DMS79 treated with DMSO at 0.1 percent for 48 hours (cell line): Measurements from ENCODE around the gene FOXA1.

Source experiments
- DNase-seq: peaks from one replicate; lab custom pipeline; 2025; lab: John Stamatoyannopoulos, UW

The FOXA1 gene

DNA sequence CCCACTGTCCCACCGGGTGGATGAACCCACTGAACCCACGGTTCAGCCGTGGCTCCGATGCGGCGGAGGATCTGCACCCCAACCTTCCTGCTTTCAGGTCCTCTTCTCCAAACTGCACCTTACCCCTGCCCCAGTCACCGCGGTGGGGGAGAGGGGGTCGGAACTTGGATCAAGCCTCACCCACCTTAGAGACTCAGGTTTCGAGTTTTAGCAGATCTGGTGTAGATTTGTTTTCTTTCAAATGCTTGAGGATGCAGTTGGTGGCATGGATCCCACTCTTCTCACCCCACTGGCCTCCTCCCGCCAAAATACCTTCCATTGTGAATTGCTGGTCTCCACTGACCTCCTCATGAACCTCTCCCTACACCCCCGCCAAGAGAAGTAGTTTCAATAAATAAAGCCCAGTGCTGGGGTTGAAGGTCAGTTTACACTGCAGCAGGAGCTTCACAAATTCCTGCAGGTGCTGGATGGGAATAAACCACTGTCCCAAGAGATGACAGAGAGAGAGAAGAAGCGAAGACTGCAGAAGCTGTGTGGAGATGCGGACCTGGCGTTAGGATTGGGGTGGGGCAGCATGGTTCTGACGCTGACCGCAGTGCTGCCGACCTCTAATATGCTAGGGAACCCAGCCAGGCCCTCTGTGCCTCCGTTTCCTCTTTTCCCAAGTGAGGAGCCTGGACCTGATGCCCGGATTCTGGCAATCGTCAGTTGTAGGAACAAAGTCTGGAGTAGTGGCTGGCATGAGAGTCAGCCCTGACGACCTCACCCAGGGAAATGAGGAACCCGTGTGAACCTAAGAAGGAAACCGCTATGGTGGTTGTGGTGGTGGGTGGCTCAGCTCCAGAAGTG is 7.8 kb upstream of the FOXA1 start:
- DNase-seq = no peak

- DNase-seq = no peak
Observed at GRCh38 chr14:37601865-37602264, 6.8 kb upstream of the FOXA1 start.

GRCh38 chr14:37600880-37601741 is 6.1 kb upstream of the FOXA1 start:
- no peak for DNase-seq

DNA sequence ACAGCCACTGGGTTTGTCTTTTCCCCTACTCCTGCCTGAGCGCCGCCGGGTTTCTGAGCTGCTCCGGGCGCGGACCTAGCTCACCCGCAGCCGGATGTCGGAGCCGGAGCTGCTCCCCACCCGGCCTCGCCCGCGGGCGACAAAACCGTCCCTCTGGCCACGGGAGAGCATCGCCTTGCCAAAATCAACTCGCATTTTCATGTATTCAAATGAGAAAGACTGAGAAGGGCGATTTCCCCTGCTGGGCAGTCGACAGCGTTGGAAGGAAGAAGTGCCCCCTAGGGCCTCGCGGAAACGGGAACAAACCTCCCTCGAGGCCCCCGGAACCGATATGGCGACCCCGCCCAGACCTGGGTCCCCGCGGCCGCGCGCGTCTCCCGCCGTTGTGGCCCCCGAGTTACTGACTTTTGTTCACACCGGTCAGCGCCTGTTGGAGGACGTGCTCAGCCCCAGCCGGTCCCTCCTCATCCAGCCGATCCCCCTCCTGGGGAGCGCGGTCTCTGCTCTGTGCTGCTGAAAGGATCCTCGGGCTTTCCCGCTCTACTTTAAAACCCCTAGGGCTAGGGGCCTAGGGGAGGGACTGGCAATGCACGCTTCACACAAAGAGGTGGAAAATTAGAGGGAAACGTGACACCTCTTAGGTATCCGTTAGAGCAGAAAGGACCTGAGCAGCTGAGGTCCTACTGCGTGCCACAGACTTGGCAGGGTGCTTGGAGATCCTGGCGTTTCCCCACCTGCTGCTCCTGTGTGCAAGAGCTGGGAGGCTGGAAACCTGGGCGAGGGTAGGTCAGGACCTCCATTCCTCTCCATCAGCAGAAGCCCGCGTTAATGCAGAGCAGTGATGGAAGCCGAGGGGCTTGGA is 4.7 kb upstream of the FOXA1 start:
- DNase-seq = peak; percentile 81

GRCh38 chr14:37598747-37599506 is 3.9 kb upstream of the FOXA1 start:
- DNase-seq = peak; percentile 81

DNA sequence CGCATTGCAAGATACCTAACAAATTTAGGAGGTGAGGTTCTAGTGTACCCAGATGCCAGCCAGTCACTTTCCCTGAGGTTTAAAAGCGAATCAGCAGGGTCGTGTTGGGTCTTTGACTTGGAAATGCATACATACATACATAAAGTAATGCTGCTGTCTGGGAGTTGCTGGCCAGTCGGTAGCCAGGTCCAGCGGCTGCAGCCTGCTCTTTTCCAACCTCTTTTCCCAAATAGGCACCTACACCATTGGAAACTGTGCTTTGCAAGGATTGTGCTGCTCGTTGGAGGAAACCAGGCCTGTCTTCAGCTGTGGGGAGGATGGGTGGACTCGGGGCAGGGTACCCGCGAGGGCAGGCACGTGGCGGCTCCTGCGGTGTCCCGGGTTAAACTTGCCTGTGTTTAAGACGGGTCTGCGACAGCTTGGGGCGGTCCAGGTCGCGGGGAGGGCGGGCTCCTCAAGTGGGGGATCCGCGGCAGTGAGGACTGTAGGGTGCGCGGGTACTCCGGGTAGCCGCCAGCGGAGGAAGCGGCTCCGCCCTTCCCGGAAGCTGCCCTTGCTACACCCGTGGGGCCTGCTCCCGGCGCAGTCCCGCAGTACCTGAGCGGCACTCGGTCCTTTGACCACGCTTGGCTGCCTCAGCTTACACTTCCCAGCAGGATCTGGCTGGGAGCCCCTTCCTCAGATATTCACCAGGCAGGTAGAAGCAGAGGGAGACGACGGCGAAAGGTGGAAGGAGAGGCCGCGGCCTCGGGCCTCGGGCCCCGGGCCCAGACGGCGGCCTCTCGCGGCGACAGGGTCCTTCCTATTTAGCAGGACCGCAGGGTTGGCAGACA is 3.1 kb upstream of the FOXA1 start:
- peak; percentile 82 for DNase-seq

DNA sequence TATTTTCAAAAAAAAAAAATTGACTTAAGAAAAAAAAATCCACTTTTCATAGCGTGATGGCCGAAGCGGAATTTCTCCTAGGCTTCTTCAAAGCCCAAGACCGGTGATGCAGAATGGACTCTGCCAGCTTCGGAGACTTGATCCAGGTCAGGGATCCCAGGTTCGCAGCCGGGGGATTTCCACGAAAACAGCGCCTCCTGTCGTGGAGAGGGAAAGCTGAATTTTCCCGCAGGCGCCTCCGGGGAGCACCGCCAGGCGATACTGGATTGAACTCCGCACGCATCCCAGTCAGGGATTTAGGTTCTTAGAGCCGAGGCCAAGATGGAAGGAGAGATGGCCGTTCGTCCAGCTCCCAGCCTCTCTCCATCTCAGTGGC is 2.5 kb upstream of the FOXA1 start:
- DNase-seq = peak; percentile 87

DNA sequence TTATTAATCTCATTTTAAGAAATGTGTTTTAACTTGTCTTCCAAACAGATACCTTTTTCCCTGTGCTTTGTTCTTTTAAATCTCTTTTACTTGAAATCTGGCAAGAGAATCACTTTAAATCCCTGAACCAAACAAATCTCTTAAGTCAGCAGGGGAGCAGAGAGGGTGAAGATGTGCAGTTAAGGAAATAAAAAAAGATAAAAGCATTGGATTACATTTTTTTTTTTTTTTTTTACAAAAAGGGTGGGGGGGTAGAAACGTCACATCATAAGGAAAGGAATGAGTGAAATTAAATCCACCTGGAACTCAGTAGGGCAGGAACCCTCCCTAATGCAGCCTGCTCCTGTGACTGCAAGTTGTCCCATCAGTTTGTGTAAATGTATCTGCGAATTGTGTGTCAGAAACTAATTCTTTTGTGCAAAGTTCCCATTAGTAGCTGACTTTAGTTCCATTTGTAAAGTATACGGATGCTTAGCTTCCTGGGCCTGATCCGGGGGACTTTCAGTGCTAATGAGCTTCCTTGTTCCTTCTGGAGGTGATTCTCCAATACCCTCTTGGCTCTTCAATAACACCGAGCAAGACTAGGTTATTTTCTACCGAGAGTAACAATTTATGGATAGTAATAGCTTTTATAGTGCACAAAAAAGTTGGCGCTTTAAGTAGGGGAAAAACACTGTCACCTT is 1.9 kb upstream of the FOXA1 start:
- peak; percentile 79 for DNase-seq

- peak; percentile 98 for DNase-seq
Observed at GRCh38 chr14:37595809-37596621, 966 bp upstream of the FOXA1 start.

DNA sequence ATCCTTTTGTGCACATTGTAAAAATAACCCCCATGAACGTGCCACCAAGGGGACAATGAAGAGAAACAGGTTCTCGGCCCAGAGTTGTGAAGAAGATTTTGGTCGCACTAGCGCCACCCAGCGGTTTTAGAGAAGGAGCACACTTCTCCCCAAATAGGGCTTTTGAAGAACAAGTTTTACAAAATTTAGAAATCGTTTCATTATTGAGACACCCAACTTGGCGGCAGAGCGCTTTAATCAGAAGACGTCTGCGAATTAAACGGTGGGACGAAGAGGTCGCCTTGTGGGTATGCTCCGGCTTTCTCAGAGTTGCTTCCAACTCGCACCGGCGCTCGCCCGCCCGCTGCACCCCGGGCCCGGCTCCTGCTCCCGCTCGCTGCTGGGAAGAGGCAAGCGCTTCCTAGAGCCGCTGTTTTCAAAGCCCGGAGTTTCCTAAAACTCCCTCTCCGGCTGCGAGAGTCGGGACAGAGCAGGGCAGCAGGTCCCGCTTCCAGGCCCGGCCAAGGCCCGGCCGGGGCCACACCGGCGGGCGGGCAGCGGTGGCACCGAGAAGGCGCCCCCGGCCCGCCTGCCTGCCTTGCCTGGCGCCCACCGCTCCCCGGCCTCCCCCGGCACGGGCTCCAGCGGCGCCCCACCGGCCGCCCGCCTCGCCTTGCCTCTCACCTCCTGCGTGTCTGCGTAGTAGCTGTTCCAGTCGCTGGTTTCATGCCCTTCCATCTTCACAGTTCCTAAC is 645 bp downstream of the FOXA1 start:
- DNase-seq = peak; percentile 98

- DNase-seq = peak; percentile 87
Observed at GRCh38 chr14:37593511-37594237, 1.4 kb downstream of the FOXA1 start.

GRCh38 chr14:37592482-37593408 is 2.3 kb downstream of the FOXA1 start:
- peak; percentile 84 for DNase-seq

DNA sequence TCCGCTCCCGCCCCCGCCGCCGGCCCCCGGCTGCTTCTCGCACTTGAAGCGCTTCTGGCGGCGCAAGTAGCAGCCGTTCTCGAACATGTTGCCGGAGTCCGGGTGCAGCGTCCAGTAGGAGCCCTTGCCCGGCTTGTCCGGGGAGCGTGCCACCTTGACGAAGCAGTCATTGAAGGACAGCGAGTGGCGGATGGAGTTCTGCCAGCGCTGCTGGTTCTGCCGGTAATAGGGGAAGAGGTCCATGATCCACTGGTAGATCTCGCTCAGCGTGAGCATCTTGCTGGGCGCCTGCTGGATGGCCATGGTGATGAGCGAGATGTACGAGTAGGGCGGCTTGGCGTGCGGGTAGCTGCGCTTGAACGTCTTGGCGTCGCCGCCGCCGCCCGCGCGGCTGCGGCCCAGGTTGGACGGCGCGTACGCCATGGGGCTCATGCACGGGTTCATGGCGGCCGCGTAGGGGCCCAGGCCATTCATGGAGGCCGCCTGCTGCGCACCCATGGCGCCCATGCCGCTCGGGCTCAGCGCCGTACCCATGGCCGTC is 3.0 kb downstream of the FOXA1 start:
- DNase-seq = peak; percentile 80

GRCh38 chr14:37591311-37591940 is 3.6 kb downstream of the FOXA1 start:
- peak; percentile 88 for DNase-seq

GRCh38 chr14:37590428-37591139 is 4.5 kb downstream of the FOXA1 start:
- DNase-seq = peak; percentile 82
